ENCODE data around the gene PRC1.
A peak's percentile ranks its signal among the peaks of the same experiment; 100 is the strongest.

PRC1 gene

DNA sequence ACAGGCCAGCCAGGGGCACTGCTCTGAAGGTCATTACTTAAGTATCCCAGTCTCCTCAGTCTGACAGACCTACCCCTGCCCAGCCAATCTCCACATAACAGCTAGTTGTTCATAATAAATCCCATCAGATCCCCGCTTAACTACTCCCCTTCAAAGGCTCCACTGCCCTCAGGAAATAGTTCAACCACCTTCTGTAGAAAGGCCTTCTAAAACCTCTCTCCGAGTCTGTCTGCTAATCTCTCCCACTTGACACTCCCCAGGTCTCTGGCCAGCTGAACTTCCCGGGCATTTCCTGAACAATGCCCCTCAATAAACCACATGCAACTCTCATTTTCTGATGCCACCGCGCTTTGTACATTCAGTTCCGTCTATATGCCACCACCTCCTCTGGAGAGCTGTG lies 6.0 kb downstream of the PRC1 start:
- no peak overlapping the region for H2AFZ ChIP-seq (ENCODE audit: low read depth, low read length)
- peak overlapping the region; percentile 72 for H3K4me2 ChIP-seq (ENCODE audit: low read length)
- TF ChIP-seq, protein P1, sequence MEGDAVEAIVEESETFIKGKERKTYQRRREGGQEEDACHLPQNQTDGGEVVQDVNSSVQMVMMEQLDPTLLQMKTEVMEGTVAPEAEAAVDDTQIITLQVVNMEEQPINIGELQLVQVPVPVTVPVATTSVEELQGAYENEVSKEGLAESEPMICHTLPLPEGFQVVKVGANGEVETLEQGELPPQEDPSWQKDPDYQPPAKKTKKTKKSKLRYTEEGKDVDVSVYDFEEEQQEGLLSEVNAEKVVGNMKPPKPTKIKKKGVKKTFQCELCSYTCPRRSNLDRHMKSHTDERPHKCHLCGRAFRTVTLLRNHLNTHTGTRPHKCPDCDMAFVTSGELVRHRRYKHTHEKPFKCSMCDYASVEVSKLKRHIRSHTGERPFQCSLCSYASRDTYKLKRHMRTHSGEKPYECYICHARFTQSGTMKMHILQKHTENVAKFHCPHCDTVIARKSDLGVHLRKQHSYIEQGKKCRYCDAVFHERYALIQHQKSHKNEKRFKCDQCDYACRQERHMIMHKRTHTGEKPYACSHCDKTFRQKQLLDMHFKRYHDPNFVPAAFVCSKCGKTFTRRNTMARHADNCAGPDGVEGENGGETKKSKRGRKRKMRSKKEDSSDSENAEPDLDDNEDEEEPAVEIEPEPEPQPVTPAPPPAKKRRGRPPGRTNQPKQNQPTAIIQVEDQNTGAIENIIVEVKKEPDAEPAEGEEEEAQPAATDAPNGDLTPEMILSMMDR (IDR thresholded peaks at IDR 0.05; ENCODE audit: low read depth, low read length) = no peak
- no peak for TF ChIP-seq EZH2phosphoT487 (IDR thresholded peaks at IDR 0.05; ENCODE audit: low read depth)
- H3K9me3 ChIP-seq (ENCODE audit: insufficient read depth, low read length) = no peaks in the 10 kb centered on the region
- H3K4me3 ChIP-seq (ENCODE audit: low read length) = peak overlapping the region; percentile 45
- peaks cover 98% of the 10 kb centered on the region for H3K79me2 ChIP-seq (ENCODE audit: low read length)
- H3K36me3 ChIP-seq (replicated peaks; ENCODE audit: low read depth, low read length) = peaks cover 23% of the 10 kb centered on the region
- peaks cover 60% of the 10 kb centered on the region for H3K4me1 ChIP-seq (ENCODE audit: low read length)
- H3K9ac ChIP-seq (ENCODE audit: low read length) = peak overlapping the region; percentile 13; the same call in 1 of the 2 replicates
- peaks cover 67% of the 10 kb centered on the region for H4K20me1 ChIP-seq (ENCODE audit: insufficient read depth, low read length)
- H3K27ac ChIP-seq (ENCODE audit: low read length) = peak overlapping the region; percentile 48; the same call in 1 of the 2 replicates
- no peaks in the 10 kb centered on the region for H3K27me3 ChIP-seq (ENCODE audit: low read depth, low read length)

DNA sequence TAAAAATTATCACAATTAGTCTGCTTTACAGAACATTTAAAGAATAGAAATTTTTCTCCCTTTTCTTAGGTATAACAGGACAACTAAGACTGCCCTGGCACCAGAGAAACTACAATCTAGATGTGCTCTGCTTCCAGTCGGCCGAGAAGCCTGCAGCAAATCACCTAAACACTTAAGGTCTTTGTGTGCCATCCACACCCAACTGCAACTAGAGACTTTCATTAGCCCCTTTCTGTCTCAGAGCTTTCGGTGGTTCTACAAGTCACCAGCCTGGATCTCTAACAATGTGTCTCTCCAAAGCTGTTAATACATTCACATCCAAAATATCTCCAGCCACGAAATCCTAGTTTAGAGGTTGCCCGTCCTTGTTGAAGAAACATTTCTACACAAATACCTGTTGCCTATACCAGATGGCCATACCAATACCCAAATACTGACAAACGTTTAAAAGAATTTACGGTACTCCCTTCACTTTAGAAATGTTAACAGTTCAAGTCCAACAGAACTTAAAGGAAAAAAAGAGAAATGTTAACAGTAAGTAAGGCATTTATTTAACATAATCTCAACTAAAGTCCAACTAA lies 6.7 kb downstream of the PRC1 start:
- no peaks in the 10 kb centered on the region for H3K27me3 ChIP-seq (ENCODE audit: low read depth, low read length)

DNA sequence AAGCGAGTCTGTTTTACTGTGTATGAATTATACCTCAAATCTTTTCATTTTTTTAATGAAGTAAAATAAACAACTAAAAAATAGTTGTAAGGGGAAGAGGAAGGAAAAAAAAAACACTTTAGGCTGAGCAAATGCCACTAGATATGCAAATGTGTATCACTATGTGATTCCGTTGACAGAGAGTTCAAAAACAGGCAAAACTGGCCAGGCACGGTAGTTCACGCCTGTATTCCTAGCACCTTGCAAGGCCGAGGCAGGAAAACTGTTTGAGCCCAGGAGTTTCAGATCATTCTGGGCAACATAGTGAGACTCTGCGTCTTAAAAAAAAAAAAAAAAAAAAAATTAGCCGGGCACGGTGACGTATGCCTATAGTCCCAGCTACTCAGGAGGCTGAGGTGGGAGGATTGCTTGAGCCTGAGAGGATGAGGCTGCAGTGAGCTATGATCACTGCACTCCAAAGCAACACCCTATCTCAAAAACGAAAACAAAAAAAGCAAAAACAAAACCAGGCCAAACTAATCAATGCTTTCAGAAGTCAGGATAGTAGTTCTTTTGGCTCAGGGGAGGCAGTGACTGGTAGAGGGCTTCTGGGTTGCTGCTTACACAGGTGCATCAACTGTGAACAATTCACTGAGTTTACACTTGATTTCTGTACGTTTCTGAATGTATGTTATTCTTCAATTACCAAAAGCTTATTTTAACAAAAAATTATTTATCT lies 7.4 kb downstream of the PRC1 start:
- Histone ChIP-seq H2AFZ (ENCODE audit: low read depth, low read length) (no peak overlapping the region), H3K4me2 (ENCODE audit: low read length) (peak overlapping the region; percentile 72; the same call in 1 of the 2 replicates), H3K36me3 (replicated peaks; ENCODE audit: low read depth, low read length) (peaks cover 37% of the 10 kb centered on the region), H3K27me3 (ENCODE audit: low read depth, low read length) (no peaks in the 10 kb centered on the region), H4K20me1 (ENCODE audit: insufficient read depth, low read length) (peaks cover 64% of the 10 kb centered on the region), H3K4me3 (ENCODE audit: low read length) (no peak overlapping the region), H3K9me3 (ENCODE audit: insufficient read depth, low read length) (no peaks in the 10 kb centered on the region), H3K4me1 (ENCODE audit: low read length) (peaks cover 67% of the 10 kb centered on the region), H3K27ac (ENCODE audit: low read length) (no peak overlapping the region), H3K79me2 (ENCODE audit: low read length) (peaks cover 95% of the 10 kb centered on the region), H3K9ac (ENCODE audit: low read length) (no peak overlapping the region)
- TF ChIP-seq EZH2phosphoT487 (IDR thresholded peaks at IDR 0.05; ENCODE audit: low read depth) = no peak
- TF ChIP-seq, protein P1 (IDR thresholded peaks at IDR 0.05; ENCODE audit: low read depth, low read length) = no peak

More for the DNA sequence above, 6.7 kb downstream of the PRC1 start:
- H3K36me3 ChIP-seq (replicated peaks; ENCODE audit: low read depth, low read length) = peaks cover 30% of the 10 kb centered on the region
- peak overlapping the region; percentile 72 for H3K4me2 ChIP-seq (ENCODE audit: low read length)
- no peak overlapping the region for H3K9ac ChIP-seq (ENCODE audit: low read length)
- TF ChIP-seq, protein P1 (IDR thresholded peaks at IDR 0.05; ENCODE audit: low read depth, low read length) = no peak
- no peak for TF ChIP-seq EZH2phosphoT487 (IDR thresholded peaks at IDR 0.05; ENCODE audit: low read depth)
- H3K9me3 ChIP-seq (ENCODE audit: insufficient read depth, low read length) = no peaks in the 10 kb centered on the region
- no peak overlapping the region for H3K4me3 ChIP-seq (ENCODE audit: low read length)
- peaks cover 65% of the 10 kb centered on the region for H4K20me1 ChIP-seq (ENCODE audit: insufficient read depth, low read length)
- peaks cover 64% of the 10 kb centered on the region for H3K4me1 ChIP-seq (ENCODE audit: low read length)
- H3K27ac ChIP-seq (ENCODE audit: low read length) = no peak overlapping the region
- H3K79me2 ChIP-seq (ENCODE audit: low read length) = peaks cover 97% of the 10 kb centered on the region
- H2AFZ ChIP-seq (ENCODE audit: low read depth, low read length) = no peak overlapping the region

DNA sequence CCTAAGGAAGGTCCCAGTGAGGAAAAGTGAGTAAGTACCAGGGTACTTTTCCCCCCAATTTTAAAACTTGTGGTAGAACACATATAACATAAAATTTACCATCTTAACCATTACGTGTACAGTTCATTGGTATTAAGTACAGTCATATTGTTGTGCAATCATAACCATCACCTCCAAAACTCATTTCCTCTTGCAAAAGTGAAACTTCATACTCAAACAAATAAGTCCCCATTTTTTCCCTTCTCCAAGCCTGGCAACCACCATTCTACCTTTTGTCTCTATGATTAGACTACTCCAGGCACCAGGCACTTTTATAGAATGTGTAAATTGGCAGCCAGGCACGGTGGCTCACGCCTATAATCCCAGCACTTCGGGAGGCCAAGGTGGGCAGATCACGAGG lies 12.2 kb downstream of the PRC1 start:
- peaks cover 35% of the 10 kb centered on the region for H4K20me1 ChIP-seq (ENCODE audit: insufficient read depth, low read length)
- peak overlapping the region; percentile 52; the same call in 1 of the 2 replicates for H3K9ac ChIP-seq (ENCODE audit: low read length)
- no peak overlapping the region for H2AFZ ChIP-seq (ENCODE audit: low read depth, low read length)
- H3K4me1 ChIP-seq (ENCODE audit: low read length) = peaks cover 60% of the 10 kb centered on the region
- peaks cover 73% of the 10 kb centered on the region for H3K36me3 ChIP-seq (replicated peaks; ENCODE audit: low read depth, low read length)
- TF ChIP-seq, protein P1 (IDR thresholded peaks at IDR 0.05; ENCODE audit: low read depth, low read length) = no peak
- no peak for TF ChIP-seq EZH2phosphoT487 (IDR thresholded peaks at IDR 0.05; ENCODE audit: low read depth)
- H3K4me3 ChIP-seq (ENCODE audit: low read length) = peak overlapping the region; percentile 64
- H3K27ac ChIP-seq (ENCODE audit: low read length) = peak overlapping the region; percentile 88
- H3K27me3 ChIP-seq (ENCODE audit: low read depth, low read length) = no peaks in the 10 kb centered on the region
- peaks cover 54% of the 10 kb centered on the region for H3K79me2 ChIP-seq (ENCODE audit: low read length)
- H3K9me3 ChIP-seq (ENCODE audit: insufficient read depth, low read length) = no peaks in the 10 kb centered on the region
- peak overlapping the region; percentile 91 for H3K4me2 ChIP-seq (ENCODE audit: low read length)
